Ishikawa (cell line): ENCODE data around the gene LRP5.

Experiments
- CEBPB ChIP-seq: IDR thresholded peaks from 2 replicates; pipeline ENCODE4 v1.6.1; 2012
- CREB1 ChIP-seq: IDR thresholded peaks from 2 replicates; pipeline ENCODE4 v1.6.1; 2012; ENCODE audit warnings: low read depth
- EGR1 ChIP-seq: IDR thresholded peaks from 2 replicates; pipeline ENCODE4 v1.6.1; 2012
- EP300 ChIP-seq: IDR thresholded peaks from 2 replicates; pipeline ENCODE4 v1.6.1; 2012; ENCODE audit warnings: borderline replicate concordance
- FOXM1 ChIP-seq: IDR thresholded peaks from 2 replicates; pipeline ENCODE4 v1.6.1; 2012; ENCODE audit warnings: low read depth, borderline replicate concordance
- NFIC ChIP-seq: IDR thresholded peaks from 2 replicates; pipeline ENCODE4 v1.6.1; 2012
- RAD21 ChIP-seq: IDR thresholded peaks from 2 replicates; pipeline ENCODE4 v1.6.1; 2012; ENCODE audit warnings: low read depth
- TAF1 ChIP-seq: IDR thresholded peaks from 2 replicates; pipeline ENCODE4 v1.6.1; 2012; ENCODE audit warnings: low read depth, mild to moderate bottlenecking
- TCF12 ChIP-seq: IDR thresholded peaks from 2 replicates; pipeline ENCODE4 v1.6.1; 2012; ENCODE audit warnings: low read depth
- TEAD4 ChIP-seq: IDR thresholded peaks from 2 replicates; pipeline ENCODE4 v1.6.1; 2012
- YY1 ChIP-seq: IDR thresholded peaks from 2 replicates; pipeline ENCODE4 v1.6.1; 2012; ENCODE audit warnings: low read depth
- TF ChIP-seq, protein P1 (sequence below): IDR thresholded peaks from 2 replicates; pipeline ENCODE4 v1.6.1; 2012; ENCODE audit warnings: low read depth, mild to moderate bottlenecking
- TF ChIP-seq, protein P2 (sequence below): IDR thresholded peaks from 2 replicates; pipeline ENCODE4 v1.6.1; 2012
- TF ChIP-seq, protein P3 (sequence below): IDR thresholded peaks from 2 replicates; pipeline ENCODE4 v1.6.1; 2012

DNA sequence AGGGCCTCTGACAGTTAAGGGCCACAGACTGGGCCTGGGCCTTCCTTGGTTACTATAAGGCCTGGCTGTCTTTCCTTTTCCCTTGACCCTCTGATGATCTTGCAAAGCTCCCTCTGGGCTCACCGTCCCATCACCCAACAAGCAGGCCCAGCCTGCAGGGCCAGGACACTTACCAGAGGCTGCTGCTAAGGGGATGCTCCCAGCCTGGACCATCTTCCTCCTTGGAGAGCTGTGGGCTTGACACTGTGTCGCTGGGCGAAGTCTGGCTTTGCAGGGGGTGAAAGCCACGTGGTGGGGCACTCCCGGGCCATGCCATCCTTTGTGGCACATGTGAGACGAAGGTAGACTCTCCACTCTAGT lies 44.5 kb upstream of the LRP5 start:
- TF ChIP-seq RAD21 (no peak), YY1 (no peak), EP300 (no peak), FOXM1 (no peak), TAF1 (no peak), CREB1 (no peak), TEAD4 (no peak), CEBPB (no peak), EGR1 (no peak), NFIC (no peak), TCF12 (no peak)
- TF ChIP-seq, protein P1, sequence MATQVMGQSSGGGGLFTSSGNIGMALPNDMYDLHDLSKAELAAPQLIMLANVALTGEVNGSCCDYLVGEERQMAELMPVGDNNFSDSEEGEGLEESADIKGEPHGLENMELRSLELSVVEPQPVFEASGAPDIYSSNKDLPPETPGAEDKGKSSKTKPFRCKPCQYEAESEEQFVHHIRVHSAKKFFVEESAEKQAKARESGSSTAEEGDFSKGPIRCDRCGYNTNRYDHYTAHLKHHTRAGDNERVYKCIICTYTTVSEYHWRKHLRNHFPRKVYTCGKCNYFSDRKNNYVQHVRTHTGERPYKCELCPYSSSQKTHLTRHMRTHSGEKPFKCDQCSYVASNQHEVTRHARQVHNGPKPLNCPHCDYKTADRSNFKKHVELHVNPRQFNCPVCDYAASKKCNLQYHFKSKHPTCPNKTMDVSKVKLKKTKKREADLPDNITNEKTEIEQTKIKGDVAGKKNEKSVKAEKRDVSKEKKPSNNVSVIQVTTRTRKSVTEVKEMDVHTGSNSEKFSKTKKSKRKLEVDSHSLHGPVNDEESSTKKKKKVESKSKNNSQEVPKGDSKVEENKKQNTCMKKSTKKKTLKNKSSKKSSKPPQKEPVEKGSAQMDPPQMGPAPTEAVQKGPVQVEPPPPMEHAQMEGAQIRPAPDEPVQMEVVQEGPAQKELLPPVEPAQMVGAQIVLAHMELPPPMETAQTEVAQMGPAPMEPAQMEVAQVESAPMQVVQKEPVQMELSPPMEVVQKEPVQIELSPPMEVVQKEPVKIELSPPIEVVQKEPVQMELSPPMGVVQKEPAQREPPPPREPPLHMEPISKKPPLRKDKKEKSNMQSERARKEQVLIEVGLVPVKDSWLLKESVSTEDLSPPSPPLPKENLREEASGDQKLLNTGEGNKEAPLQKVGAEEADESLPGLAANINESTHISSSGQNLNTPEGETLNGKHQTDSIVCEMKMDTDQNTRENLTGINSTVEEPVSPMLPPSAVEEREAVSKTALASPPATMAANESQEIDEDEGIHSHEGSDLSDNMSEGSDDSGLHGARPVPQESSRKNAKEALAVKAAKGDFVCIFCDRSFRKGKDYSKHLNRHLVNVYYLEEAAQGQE = no peak
- TF ChIP-seq, protein P2, sequence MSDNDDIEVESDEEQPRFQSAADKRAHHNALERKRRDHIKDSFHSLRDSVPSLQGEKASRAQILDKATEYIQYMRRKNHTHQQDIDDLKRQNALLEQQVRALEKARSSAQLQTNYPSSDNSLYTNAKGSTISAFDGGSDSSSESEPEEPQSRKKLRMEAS = no peak
- TF ChIP-seq, protein P3, sequence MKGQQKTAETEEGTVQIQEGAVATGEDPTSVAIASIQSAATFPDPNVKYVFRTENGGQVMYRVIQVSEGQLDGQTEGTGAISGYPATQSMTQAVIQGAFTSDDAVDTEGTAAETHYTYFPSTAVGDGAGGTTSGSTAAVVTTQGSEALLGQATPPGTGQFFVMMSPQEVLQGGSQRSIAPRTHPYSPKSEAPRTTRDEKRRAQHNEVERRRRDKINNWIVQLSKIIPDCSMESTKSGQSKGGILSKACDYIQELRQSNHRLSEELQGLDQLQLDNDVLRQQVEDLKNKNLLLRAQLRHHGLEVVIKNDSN = no peak
